Measurements from ENCODE around the gene BRF1. TPM values are rescaled to one million over a fixed set of nuclear protein-coding genes. Genes with fewer than 3 reads are reported as not detected.
A peak's percentile ranks its signal among the peaks of the same experiment; 100 is the strongest.

BRF1 gene
- total RNA-seq, 1 experiment from 2014 or later, result 17.1 TPM

DNA sequence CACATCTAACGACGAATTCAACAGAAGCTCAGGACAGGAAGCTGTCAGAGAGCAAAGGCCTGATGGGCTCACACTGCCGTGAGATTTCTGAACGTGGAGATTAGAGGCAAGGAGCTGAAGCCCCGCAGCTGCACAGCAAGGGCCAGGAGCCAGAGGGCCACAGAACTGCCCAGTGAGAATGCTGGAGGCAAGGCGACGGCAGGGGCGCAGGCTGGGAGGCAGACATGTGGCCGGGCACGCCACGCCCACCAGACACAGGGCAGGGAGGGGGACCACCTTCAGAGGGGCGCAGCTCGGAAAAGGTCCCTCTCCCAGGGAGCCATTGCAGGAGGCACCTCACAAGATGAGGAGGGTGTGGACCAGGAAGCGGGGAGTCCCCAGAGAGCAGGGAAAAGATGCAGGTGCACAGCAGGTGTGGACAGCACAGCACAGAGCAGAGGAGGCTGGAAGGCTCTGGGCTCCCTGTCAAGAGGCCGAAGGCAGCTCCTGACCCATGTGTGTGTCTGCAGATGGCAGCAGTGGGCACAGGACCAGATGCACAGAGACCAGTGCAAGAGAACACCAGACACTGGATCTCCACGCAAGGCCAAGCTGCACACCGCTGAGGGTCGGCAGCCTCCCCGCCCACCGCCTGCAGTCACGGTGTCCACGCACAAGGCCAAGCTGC is 29.4 kb downstream of the BRF1 start:
- DNase-seq (ENCODE audit: extremely low read depth, low read depth), result no peak

DNA sequence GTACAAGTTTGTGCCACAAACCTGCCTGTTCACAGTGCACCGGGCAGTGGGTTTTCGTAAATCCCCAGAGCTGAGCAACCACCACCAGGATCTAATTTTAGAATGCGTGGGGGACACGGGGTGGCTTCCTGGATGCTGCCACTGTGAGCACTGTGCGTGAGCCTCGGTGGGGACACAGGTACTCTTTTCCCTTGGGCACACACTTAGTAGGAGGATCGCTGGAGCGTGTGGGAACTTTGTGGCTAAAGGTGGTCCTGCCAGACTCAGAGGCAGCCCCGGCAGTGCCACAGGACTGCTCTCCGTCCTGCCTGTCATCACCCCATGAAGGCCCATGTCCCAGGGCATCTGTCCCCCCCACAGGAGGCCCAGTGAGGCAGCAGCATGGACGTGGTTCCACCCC is 31.4 kb downstream of the BRF1 start:
- no peak for DNase-seq (ENCODE audit: extremely low read depth, low read depth)

GRCh38 chr14:105268736-105269354 is 32.0 kb downstream of the BRF1 start:
- no peak for DNase-seq (ENCODE audit: extremely low read depth, low read depth)

DNA sequence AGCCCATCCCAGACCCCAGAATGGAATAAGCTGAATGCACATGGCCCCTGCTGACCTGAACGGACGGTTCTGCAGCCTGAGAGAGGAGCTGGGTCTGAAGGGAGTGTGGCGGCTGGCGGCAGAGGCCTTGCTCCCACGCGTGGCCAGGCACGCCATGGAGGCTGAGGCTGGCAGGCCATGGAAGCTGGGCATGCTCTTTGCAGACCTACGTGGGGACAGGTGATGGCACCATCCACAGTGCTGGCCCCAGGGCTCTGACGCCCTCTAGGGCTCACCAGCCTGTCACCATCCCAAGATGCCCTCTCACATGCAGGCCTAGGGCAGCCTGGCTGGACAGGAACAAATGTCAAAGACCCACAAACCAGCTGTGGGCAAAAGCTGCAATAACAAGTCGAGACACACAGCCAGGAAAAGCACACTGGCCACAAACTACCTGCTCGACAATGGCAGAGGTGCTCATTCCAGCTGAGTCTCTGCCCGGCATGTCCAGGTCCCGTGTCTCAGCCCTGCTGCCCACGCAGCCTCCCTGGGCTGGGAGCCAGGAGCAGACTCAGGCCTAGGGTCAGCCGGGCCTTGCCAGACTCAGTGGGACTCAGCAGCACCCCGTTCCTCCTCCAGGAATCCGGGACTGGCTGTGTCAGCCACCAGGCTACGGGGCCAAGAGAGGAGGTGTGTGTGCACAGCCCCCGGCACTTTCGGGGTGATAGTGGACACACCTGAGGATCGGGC is 32.8 kb downstream of the BRF1 start:
- no peak for DNase-seq (ENCODE audit: extremely low read depth, low read depth)

DNA sequence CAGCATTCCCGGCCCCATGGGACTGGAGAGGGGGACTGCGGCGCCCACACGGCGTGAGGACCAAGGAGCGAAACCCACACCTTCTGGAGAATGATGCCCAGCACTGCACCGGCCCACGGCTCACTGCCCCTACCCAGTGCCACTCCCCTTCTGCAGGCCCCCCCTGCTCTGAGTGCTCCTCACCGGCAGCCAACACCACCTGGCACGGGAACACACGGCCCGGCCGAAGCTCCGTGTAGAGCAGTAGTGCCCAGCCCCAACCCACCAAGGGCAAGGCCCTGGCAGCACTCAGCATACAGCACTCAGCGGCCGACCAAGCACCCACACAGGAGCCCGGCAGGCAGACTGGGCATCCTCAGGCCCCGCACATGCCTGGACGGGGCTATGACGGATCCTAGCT is 39.0 kb downstream of the BRF1 start:
- DNase-seq (ENCODE audit: extremely low read depth, low read depth), result no peak

- no peak for DNase-seq (ENCODE audit: extremely low read depth, low read depth)
These were observed 39.8 kb downstream of the BRF1 start for GRCh38 chr14:105260959-105261358.

- peak; percentile 38 for DNase-seq (ENCODE audit: extremely low read depth, low read depth)
These were observed 42.0 kb downstream of the BRF1 start for GRCh38 chr14:105258846-105259245.

DNA sequence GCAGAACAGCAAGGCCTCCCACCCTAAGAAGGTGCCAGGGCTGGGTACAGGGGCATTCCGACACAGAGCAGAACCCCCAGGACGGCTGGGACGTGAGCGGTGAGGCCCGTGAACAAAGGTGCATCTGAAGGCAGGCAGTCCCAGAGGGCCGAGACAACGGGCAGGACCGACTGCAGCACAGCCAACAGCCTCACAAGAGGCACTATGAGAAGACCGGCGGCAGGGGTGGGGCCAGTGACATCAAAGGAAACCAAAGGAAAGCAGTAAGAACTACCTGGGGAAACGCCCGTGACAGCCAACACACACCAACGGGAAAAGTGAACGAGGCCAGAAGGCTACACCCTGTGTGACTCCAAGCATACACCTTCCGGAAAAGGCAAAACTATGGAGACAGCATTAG is 43.3 kb downstream of the BRF1 start:
- DNase-seq (ENCODE audit: extremely low read depth, low read depth), result no peak

GRCh38 chr14:105256292-105256960 is 44.4 kb downstream of the BRF1 start:
- DNase-seq (ENCODE audit: extremely low read depth, low read depth), result no peak

GRCh38 chr14:105255021-105255507 is 45.7 kb downstream of the BRF1 start:
- no peak for DNase-seq (ENCODE audit: extremely low read depth, low read depth)

DNA sequence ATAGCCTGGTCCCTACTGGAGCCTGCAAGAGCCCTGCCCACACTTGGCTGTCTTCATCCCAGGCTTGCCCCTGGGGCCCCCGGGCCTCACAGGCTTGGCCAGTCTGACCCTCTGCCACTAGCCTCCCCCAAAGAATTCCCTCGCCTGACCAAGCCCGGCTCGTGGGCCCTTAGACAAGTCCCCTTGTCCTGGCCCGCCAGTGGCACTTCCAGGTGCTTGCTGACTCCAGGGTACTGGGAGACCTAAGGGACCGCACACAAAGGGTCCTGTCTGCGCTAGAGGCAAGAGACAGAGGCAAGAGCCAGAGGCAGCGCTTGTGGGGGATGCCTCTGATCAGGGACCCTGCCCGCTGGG is 47.5 kb downstream of the BRF1 start:
- DNase-seq (ENCODE audit: extremely low read depth, low read depth), result no peak

GRCh38 chr14:105252552-105253328 is 48.1 kb downstream of the BRF1 start:
- no peak for DNase-seq (ENCODE audit: extremely low read depth, low read depth)

- no peak for DNase-seq (ENCODE audit: extremely low read depth, low read depth)
These were observed 48.9 kb downstream of the BRF1 start for GRCh38 chr14:105251920-105252319.

GRCh38 chr14:105250986-105251385 is 49.8 kb downstream of the BRF1 start:
- no peak for DNase-seq (ENCODE audit: extremely low read depth, low read depth)

- DNase-seq (ENCODE audit: extremely low read depth, low read depth), result no peak
These were observed 50.8 kb downstream of the BRF1 start for GRCh38 chr14:105250008-105250366.

DNA sequence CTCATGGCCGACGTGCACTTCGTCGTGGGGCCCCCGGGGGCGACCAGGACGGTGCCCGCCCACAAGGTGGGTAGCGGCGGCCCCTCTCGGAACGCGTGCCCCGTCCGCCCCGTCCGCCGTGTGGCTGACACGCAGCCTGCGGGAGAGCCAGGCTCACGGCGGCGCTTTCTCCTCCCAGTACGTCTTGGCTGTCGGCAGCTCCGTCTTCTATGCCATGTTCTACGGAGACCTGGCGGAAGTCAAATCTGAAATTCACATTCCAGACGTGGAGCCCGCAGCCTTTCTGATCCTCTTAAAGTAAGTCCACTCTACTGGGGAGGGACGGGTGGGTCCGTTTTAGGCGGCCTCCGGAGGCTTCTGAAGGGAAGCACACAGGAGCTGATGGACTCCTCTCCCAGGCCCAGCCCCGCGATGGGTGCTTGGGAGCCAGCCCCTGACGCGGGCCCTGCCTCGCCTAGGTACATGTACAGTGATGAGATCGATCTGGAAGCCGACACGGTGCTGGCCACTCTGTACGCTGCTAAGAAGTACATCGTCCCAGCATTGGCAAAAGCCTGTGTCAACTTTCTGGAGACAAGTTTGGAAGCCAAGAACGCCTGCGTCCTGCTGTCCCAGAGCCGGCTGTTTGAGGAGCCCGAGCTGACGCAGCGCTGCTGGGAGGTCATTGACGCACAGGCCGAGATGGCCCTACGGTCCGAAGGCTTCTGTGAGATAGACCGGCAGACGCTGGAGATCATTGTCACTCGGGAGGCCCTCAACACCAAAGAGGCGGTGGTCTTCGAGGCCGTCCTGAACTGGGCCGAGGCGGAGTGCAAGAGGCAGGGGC is 51.4 kb downstream of the BRF1 start:
- DNase-seq (ENCODE audit: extremely low read depth, low read depth), result no peak

DNA sequence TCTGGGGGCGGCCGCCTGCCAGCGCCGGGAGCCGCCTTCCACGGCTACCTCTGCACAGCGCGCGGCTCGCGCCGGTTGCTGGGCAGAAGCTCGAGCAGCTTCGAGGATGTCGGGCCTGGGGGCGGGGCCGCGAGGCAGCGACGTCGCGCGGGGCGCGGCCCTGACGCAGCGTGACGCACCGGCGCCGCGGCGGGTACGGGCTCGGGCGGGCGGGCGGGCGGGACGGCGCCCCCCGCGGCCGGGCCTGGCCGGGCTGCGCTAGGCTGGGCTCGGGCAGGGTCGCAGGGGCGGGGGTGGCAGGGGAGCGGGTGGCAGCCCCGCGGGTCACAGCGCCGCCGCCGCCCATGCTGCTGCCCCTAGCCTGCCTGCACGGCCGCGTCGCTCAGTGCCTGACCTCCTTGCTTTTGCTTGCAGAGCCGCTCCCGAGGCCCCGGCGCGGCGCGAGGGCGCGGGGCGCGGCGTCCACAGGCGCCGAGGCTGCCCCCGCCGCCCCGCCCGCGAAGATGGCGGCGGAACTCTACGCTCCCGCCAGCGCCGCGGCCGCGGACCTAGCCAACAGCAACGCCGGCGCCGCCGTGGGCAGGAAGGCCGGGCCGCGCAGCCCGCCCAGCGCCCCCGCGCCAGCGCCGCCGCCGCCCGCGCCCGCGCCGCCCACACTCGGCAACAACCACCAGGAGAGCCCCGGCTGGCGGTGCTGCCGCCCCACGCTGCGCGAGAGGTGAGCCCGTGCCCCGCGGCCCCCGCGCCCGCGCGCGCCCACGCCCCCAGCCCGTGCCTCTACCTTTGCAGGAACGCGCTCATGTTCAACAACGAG is 52.2 kb downstream of the BRF1 start, which contains the start of gene BTBD6:
BTBD6 (plus strand) TSS at position 166 of the 814 bp plus-strand sequence; CDS start at position 345, 179 bp downstream.
- DNase-seq (ENCODE audit: extremely low read depth, low read depth), result peak; percentile 76

- no peak for DNase-seq (ENCODE audit: extremely low read depth, low read depth)
These were observed 53.0 kb downstream of the BRF1 start for GRCh38 chr14:105247715-105248367.

Measured in NCI-H460 (cell line).